Osteoblast (primary cell): ENCODE results near the gene KIF21B. TPM values are rescaled to one million over a fixed set of nuclear protein-coding genes. Genes with fewer than 3 reads are reported as not detected.

ENCODE experiments used
- DNase-seq: peaks from one replicate; pipeline ENCODE4 v3.0.0; 2011; ENCODE audit warnings: low spot score, mixed read lengths; ENCODE audit not compliant: insufficient read length; ENCODE audit errors: missing footprints
- H2AFZ ChIP-seq: 2 replicates; pipeline ENCODE4 v1.6.0; 2011; ENCODE audit warnings: mild to moderate bottlenecking, low read length
- H3K27ac ChIP-seq: 2 replicates; pipeline ENCODE4 v1.5.1; 2011; ENCODE audit warnings: mild to moderate bottlenecking, low read depth, low read length, moderate library complexity
- H3K27me3 ChIP-seq: 2 replicates; pipeline ENCODE4 v1.6.0; 2012; ENCODE audit warnings: mild to moderate bottlenecking, control low read depth, inconsistent platforms, low read length, moderate library complexity; ENCODE audit not compliant: insufficient read depth
- H3K36me3 ChIP-seq: 2 replicates; pipeline ENCODE4 v1.5.1; 2011; ENCODE audit warnings: mild to moderate bottlenecking, low read length, control low read depth, moderate library complexity; ENCODE audit not compliant: insufficient read depth
- H3K4me1 ChIP-seq: 2 replicates; pipeline ENCODE4 v1.5.1; 2011; ENCODE audit warnings: mild to moderate bottlenecking, low read length, control low read depth, moderate library complexity; ENCODE audit not compliant: insufficient read depth
- H3K4me2 ChIP-seq: 2 replicates; pipeline ENCODE4 v1.6.0; 2011; ENCODE audit warnings: mild to moderate bottlenecking, low read length; ENCODE audit not compliant: insufficient read depth
- H3K4me3 ChIP-seq: fragments of 200-600 bp; sonication (generic); 3 replicates; pipeline ENCODE4 v1.5.1; 2012; ENCODE audit warnings: mild to moderate bottlenecking, low read length, inconsistent platforms; ENCODE audit not compliant: insufficient read depth
- H3K79me2 ChIP-seq: 2 replicates; pipeline ENCODE4 v1.6.0; 2012; ENCODE audit warnings: mild to moderate bottlenecking, low read length, control low read depth, inconsistent platforms; ENCODE audit not compliant: insufficient read depth
- H3K9me3 ChIP-seq: 2 replicates; pipeline ENCODE4 v1.5.1; 2011; ENCODE audit warnings: low read depth, low read length, control low read depth
- H4K20me1 ChIP-seq: 2 replicates; pipeline ENCODE4 v1.6.0; 2012; ENCODE audit warnings: mild to moderate bottlenecking, low read length, control low read depth; ENCODE audit not compliant: insufficient read depth
- CTCF ChIP-seq: IDR thresholded peaks from 2 replicates; pipeline ENCODE4 v1.5.1; 2011; ENCODE audit warnings: mild to moderate bottlenecking, low read depth, low read length, moderate library complexity; ENCODE audit errors: extremely low read depth
- total RNA-seq: library from RNA; depleted of rRNA; stranded (reverse); fragments of >200 nt; gene quantifications from 2 replicates; pipeline ENCODE4 v1.2.3, GENCODE V29; 2012

KIF21B gene
- total RNA-seq, 1 donor, result under 0.01 TPM

GRCh38 chr1:201022820-201023516, 546 bp downstream of the KIF21B start:
- Histone ChIP-seq H3K36me3 (no peaks in the 10 kb centered on the region), H3K27me3 (peaks cover 20% of the 10 kb centered on the region), H3K79me2 (no peaks in the 10 kb centered on the region), H3K9me3 (no peaks in the 10 kb centered on the region), H4K20me1 (no peaks in the 10 kb centered on the region), H3K4me2 (peak overlapping the region; percentile 39), H3K27ac (no peak overlapping the region), H2AFZ (no peak overlapping the region), H3K4me3 (peak overlapping the region; percentile 55), H3K4me1 (no peaks in the 10 kb centered on the region)
- TF ChIP-seq CTCF, result no peak
- peak; percentile 80 for DNase-seq

- no peak for TF ChIP-seq CTCF
- Histone ChIP-seq H3K36me3 (no peaks in the 10 kb centered on the region), H3K27me3 (peaks cover 20% of the 10 kb centered on the region), H3K9me3 (no peaks in the 10 kb centered on the region), H3K4me3 (no peak overlapping the region), H3K4me2 (no peak overlapping the region), H3K27ac (no peak overlapping the region), H3K4me1 (no peaks in the 10 kb centered on the region), H4K20me1 (no peaks in the 10 kb centered on the region), H2AFZ (no peak overlapping the region), H3K79me2 (no peaks in the 10 kb centered on the region)
- no peak for DNase-seq
Observed at GRCh38 chr1:201022493-201022819, 1.1 kb downstream of the KIF21B start.

GRCh38 chr1:201021630-201022492, 1.7 kb downstream of the KIF21B start:
- Histone ChIP-seq H3K9me3 (no peaks in the 10 kb centered on the region), H3K4me2 (no peak overlapping the region), H3K4me3 (no peak overlapping the region), H4K20me1 (no peaks in the 10 kb centered on the region), H3K79me2 (no peaks in the 10 kb centered on the region), H3K4me1 (no peaks in the 10 kb centered on the region), H3K27ac (no peak overlapping the region), H2AFZ (no peak overlapping the region), H3K27me3 (peaks cover 24% of the 10 kb centered on the region), H3K36me3 (no peaks in the 10 kb centered on the region)
- peak; percentile 71 for DNase-seq
- no peak for TF ChIP-seq CTCF
